KMS-11 (cell line): Measurements from ENCODE around the gene MN1.

Experiments used
- H2AFZ ChIP-seq: fragments of 200-600 bp; sonication (generic); 2 replicates; pipeline ENCODE4 v1.6.1; 2016; ENCODE audit warnings: antibody characterized with exemption, mixed run types, low read depth
- H3K27ac ChIP-seq: fragments of 200-600 bp; sonication (generic); 2 replicates; pipeline ENCODE4 v1.6.1; 2016; ENCODE audit warnings: mild to moderate bottlenecking, mixed run types
- H3K27me3 ChIP-seq: fragments of 200-600 bp; sonication (generic); 2 replicates; pipeline ENCODE4 v1.6.1; 2017; ENCODE audit warnings: mild to moderate bottlenecking, low read depth, mixed run types, moderate library complexity; ENCODE audit not compliant: insufficient read depth
- H3K36me3 ChIP-seq: fragments of 200-600 bp; sonication (generic); 2 replicates; pipeline ENCODE4 v1.6.1; 2017; ENCODE audit warnings: mild to moderate bottlenecking, mixed run types; ENCODE audit not compliant: insufficient read depth
- H3K4me1 ChIP-seq: fragments of 200-600 bp; sonication (generic); 2 replicates; pipeline ENCODE4 v1.6.1; 2016; ENCODE audit warnings: mild to moderate bottlenecking, low read depth, mixed run types; ENCODE audit not compliant: poor library complexity, severe bottlenecking
- H3K4me2 ChIP-seq: fragments of 200-600 bp; sonication (generic); 2 replicates; pipeline ENCODE4 v1.7.0; 2016; ENCODE audit warnings: mild to moderate bottlenecking, mixed run types
- H3K4me3 ChIP-seq: fragments of 200-600 bp; sonication (generic); IDR thresholded peaks from 2 replicates; pipeline ENCODE4 v1.6.1; 2017; ENCODE audit warnings: low read depth, low read length, mixed read lengths; ENCODE audit not compliant: insufficient read depth
- H3K79me2 ChIP-seq: fragments of 200-600 bp; sonication (generic); 2 replicates; pipeline ENCODE4 v1.6.1; 2016; ENCODE audit warnings: low read depth, mixed run types; ENCODE audit not compliant: insufficient read depth
- H3K9ac ChIP-seq: fragments of 200-600 bp; sonication (generic); 2 replicates; pipeline ENCODE4 v1.6.1; 2016; ENCODE audit warnings: mild to moderate bottlenecking, mixed run types
- H4K20me1 ChIP-seq: fragments of 200-600 bp; sonication (generic); 2 replicates; pipeline ENCODE4 v1.6.1; 2016; ENCODE audit warnings: mild to moderate bottlenecking, mixed run types; ENCODE audit not compliant: insufficient read depth
- CTCF ChIP-seq: fragments of 200-600 bp; sonication (generic); conservative IDR thresholded peaks from 2 replicates; pipeline ENCODE4 v1.6.1; 2017; ENCODE audit warnings: low read depth, mild to moderate bottlenecking, antibody characterized with exemption, low read length, moderate library complexity, mixed read lengths

The MN1 gene

GRCh38 chr22:27760474-27760873, 41.1 kb downstream of the MN1 start:
- no peak overlapping the region for H3K4me2 ChIP-seq
- no peaks in the 10 kb centered on the region for H3K27me3 ChIP-seq

GRCh38 chr22:27757928-27758525, 43.5 kb downstream of the MN1 start:
- no peak for TF ChIP-seq CTCF
- Histone ChIP-seq H3K9ac (no peak overlapping the region), H3K36me3 (no peaks in the 10 kb centered on the region), H2AFZ (no peak overlapping the region), H3K27ac (no peak overlapping the region), H3K4me2 (no peak overlapping the region), H4K20me1 (no peaks in the 10 kb centered on the region), H3K4me3 (no peak overlapping the region), H3K4me1 (no peaks in the 10 kb centered on the region), H3K27me3 (no peaks in the 10 kb centered on the region), H3K79me2 (no peaks in the 10 kb centered on the region)

More at GRCh38 chr22:27760474-27760873, 41.1 kb downstream of the MN1 start:
- Histone ChIP-seq H2AFZ (no peak overlapping the region), H3K4me3 (no peak overlapping the region), H3K36me3 (no peaks in the 10 kb centered on the region), H4K20me1 (no peaks in the 10 kb centered on the region), H3K4me1 (no peaks in the 10 kb centered on the region), H3K9ac (no peak overlapping the region), H3K27ac (no peak overlapping the region), H3K79me2 (no peaks in the 10 kb centered on the region)
- TF ChIP-seq CTCF: no peak

- no peaks in the 10 kb centered on the region for H3K36me3 ChIP-seq
- H3K4me2 ChIP-seq: no peak overlapping the region
- H4K20me1 ChIP-seq: no peaks in the 10 kb centered on the region
- H3K27me3 ChIP-seq: no peaks in the 10 kb centered on the region
- H3K27ac ChIP-seq: no peak overlapping the region
- no peak overlapping the region for H2AFZ ChIP-seq
- H3K4me3 ChIP-seq: no peak overlapping the region
- no peak for TF ChIP-seq CTCF
- no peak overlapping the region for H3K9ac ChIP-seq
- H3K79me2 ChIP-seq: no peaks in the 10 kb centered on the region
- no peaks in the 10 kb centered on the region for H3K4me1 ChIP-seq
Measured at GRCh38 chr22:27756212-27756660, 45.3 kb downstream of the MN1 start.

GRCh38 chr22:27755521-27756211, 45.9 kb downstream of the MN1 start:
- H2AFZ ChIP-seq: no peak overlapping the region
- H3K79me2 ChIP-seq: no peaks in the 10 kb centered on the region
- no peaks in the 10 kb centered on the region for H3K36me3 ChIP-seq
- no peak overlapping the region for H3K27ac ChIP-seq
- no peaks in the 10 kb centered on the region for H3K27me3 ChIP-seq
- H4K20me1 ChIP-seq: no peaks in the 10 kb centered on the region
- H3K4me1 ChIP-seq: no peaks in the 10 kb centered on the region
- no peak overlapping the region for H3K9ac ChIP-seq
- no peak overlapping the region for H3K4me2 ChIP-seq
- no peak for TF ChIP-seq CTCF
- H3K4me3 ChIP-seq: no peak overlapping the region
